Osteocyte (in vitro differentiated cells): Measurements from ENCODE around the gene OXSM. TPM values are rescaled to one million over a fixed set of nuclear protein-coding genes. Genes with fewer than 3 reads are reported as not detected.

Experiments used
- DNase-seq: peaks from one replicate; pipeline ENCODE4 v3.0.0; 2021; ENCODE audit warnings: mixed read lengths; ENCODE audit not compliant: unreplicated experiment; ENCODE audit errors: extremely low spot score
- H3K27ac Mint-ChIP-seq: one replicate; pipeline ENCODE4 v1.8.0; 2021; ENCODE audit warnings: mild to moderate bottlenecking, mixed read lengths; ENCODE audit not compliant: unreplicated experiment
- H3K27me3 Mint-ChIP-seq: one replicate; pipeline ENCODE4 v1.8.0; 2021; ENCODE audit warnings: mixed read lengths; ENCODE audit not compliant: unreplicated experiment
- H3K36me3 Mint-ChIP-seq: one replicate; pipeline ENCODE4 v1.8.0; 2021; ENCODE audit warnings: mixed read lengths; ENCODE audit not compliant: unreplicated experiment
- H3K4me1 Mint-ChIP-seq: one replicate; pipeline ENCODE4 v1.8.0; 2021; ENCODE audit warnings: mixed read lengths; ENCODE audit not compliant: unreplicated experiment
- H3K4me3 Mint-ChIP-seq: one replicate; pipeline ENCODE4 v1.8.0; 2021; ENCODE audit warnings: mild to moderate bottlenecking, moderate library complexity, mixed read lengths; ENCODE audit not compliant: unreplicated experiment
- H3K9me3 Mint-ChIP-seq: one replicate; pipeline ENCODE4 v1.8.0; 2021; ENCODE audit warnings: mixed read lengths; ENCODE audit not compliant: unreplicated experiment
- total RNA-seq: library from RNA; stranded (reverse); gene quantifications from 2 replicates; pipeline ENCODE4 v1.2.1, GENCODE V29; 2021
- TF ChIP-seq, protein P1 (sequence below): fragments of 200-600 bp; sonication (generic); IDR thresholded peaks from 2 replicates; pipeline ENCODE4 v1.5.0; 2021; ENCODE audit warnings: antibody characterized with exemption, mild to moderate bottlenecking, moderate library complexity

The OXSM gene
- total RNA-seq, 1 donor from 2014 or later = 7.7 TPM

- H3K36me3 Mint-ChIP-seq = no peaks in the 10 kb centered on the region
- H3K9me3 Mint-ChIP-seq = no peaks in the 10 kb centered on the region
- H3K27ac Mint-ChIP-seq = no peak overlapping the region
- TF ChIP-seq, protein P1, sequence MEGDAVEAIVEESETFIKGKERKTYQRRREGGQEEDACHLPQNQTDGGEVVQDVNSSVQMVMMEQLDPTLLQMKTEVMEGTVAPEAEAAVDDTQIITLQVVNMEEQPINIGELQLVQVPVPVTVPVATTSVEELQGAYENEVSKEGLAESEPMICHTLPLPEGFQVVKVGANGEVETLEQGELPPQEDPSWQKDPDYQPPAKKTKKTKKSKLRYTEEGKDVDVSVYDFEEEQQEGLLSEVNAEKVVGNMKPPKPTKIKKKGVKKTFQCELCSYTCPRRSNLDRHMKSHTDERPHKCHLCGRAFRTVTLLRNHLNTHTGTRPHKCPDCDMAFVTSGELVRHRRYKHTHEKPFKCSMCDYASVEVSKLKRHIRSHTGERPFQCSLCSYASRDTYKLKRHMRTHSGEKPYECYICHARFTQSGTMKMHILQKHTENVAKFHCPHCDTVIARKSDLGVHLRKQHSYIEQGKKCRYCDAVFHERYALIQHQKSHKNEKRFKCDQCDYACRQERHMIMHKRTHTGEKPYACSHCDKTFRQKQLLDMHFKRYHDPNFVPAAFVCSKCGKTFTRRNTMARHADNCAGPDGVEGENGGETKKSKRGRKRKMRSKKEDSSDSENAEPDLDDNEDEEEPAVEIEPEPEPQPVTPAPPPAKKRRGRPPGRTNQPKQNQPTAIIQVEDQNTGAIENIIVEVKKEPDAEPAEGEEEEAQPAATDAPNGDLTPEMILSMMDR = no peak
- H3K4me3 Mint-ChIP-seq = no peak overlapping the region
- no peak for DNase-seq
- H3K4me1 Mint-ChIP-seq = no peaks in the 10 kb centered on the region
- H3K27me3 Mint-ChIP-seq = peaks cover 36% of the 10 kb centered on the region
These were observed 11.9 kb downstream of the OXSM start for GRCh38 chr3:25801786-25802185.

DNA sequence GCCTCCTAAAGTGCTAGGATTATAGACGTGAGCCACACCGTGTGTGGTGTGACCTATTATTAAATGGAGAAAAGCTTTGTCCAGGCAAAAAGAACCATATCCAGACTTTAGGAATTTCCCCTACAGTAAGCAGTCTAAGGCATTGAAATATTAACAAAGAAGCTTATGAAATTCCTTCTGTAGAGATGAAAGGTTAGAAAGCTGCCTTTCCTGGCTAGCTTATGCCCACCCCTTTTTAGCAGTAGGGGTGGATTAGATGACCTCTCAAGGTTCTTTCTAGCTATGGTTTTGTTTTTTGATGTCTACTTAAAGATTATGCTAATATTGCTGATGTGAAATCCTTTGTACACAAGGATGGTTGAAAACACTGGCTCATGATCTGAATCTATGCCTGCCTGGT is 13.9 kb downstream of the OXSM start:
- H3K36me3 Mint-ChIP-seq = no peaks in the 10 kb centered on the region
- no peak overlapping the region for H3K27ac Mint-ChIP-seq
- TF ChIP-seq, protein P1 = no peak
- H3K27me3 Mint-ChIP-seq = peaks cover 36% of the 10 kb centered on the region
- no peak for DNase-seq
- H3K9me3 Mint-ChIP-seq = no peaks in the 10 kb centered on the region
- H3K4me1 Mint-ChIP-seq = no peaks in the 10 kb centered on the region
- H3K4me3 Mint-ChIP-seq = no peak overlapping the region

GRCh38 chr3:25804676-25805075 is 14.8 kb downstream of the OXSM start:
- Mint-ChIP-seq H3K36me3 (no peaks in the 10 kb centered on the region), H3K27ac (no peak overlapping the region), H3K27me3 (peaks cover 43% of the 10 kb centered on the region), H3K4me1 (no peaks in the 10 kb centered on the region), H3K9me3 (no peaks in the 10 kb centered on the region), H3K4me3 (no peak overlapping the region)
- DNase-seq = no peak
- TF ChIP-seq, protein P1 = no peak

DNA sequence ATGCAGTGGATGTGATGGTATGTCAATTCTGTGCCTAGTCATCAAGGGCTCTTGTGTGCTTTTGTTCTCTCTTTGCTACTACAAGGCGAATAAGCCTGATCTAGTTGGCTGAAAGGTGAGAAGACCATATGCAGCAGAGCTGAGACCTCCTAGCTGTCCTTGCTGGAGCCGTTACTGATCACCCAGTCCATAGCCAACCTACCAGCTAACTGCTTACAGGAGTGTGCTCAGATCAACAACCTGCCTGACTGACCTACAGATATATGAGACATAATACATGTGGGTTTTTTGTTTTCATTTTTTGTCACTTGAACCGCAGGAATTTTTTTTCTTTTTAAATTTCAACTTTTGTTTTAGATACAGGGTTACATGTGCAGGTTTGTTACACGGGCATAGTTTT is 22.8 kb downstream of the OXSM start:
- Mint-ChIP-seq H3K27ac (no peak overlapping the region), H3K36me3 (no peaks in the 10 kb centered on the region), H3K9me3 (no peaks in the 10 kb centered on the region), H3K4me3 (no peak overlapping the region), H3K4me1 (no peaks in the 10 kb centered on the region), H3K27me3 (peaks cover 25% of the 10 kb centered on the region)
- TF ChIP-seq, protein P1 = no peak
- DNase-seq = no peak

DNA sequence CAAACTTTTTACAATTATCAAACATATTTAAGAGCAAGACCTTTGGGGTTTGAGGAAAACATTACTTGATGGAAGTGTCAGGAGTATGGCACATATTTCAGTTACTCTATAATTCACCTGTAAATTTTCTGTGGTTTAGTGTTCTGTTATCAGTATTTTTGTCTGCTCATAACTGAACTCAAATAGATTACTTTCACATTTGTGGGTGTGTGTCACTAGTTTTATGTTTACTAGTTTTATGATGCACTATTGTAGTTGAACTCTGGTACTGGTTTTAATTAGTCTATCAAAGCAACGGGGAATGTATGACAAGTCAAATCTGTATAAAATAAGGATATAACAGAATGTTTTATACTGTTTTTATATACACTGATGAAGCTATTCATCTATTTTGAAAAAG is 27.2 kb downstream of the OXSM start:
- Mint-ChIP-seq H3K4me1 (peaks cover 3% of the 10 kb centered on the region), H3K36me3 (no peaks in the 10 kb centered on the region), H3K27ac (no peak overlapping the region), H3K27me3 (peaks cover 9% of the 10 kb centered on the region), H3K9me3 (no peaks in the 10 kb centered on the region), H3K4me3 (no peak overlapping the region)
- DNase-seq = no peak
- TF ChIP-seq, protein P1 = no peak
